Measurements from ENCODE around the gene SLC45A2. TPM values are rescaled to one million over a fixed set of nuclear protein-coding genes. Genes with fewer than 3 reads are reported as not detected.

SLC45A2 gene
- total and polyA plus RNA-seq, 2 of the 8 experiments (the other 6 are each of a cell fraction or from before 2014, with no cell fraction given), result 0.09 TPM; not detected in 1

GRCh38 chr5:34007201-34007620 is 22.7 kb upstream of the SLC45A2 start:
- peak overlapping the region; percentile 81 to 86 for H3K4me2 ChIP-seq (ENCODE audit: insufficient read depth in 1 of 2, low read depth in 2 of 2, low read length in 2 of 2)
- POLR2A ChIA-PET (ENCODE audit: partially characterized antibody), result interaction anchor here (1.3 to 2.9 kb wide), 5 partner anchors 9 to 15 kb away, joined by 4 to 14 read pairs (median 5); no protein-coding TSS in a partner anchor

More at GRCh38 chr5:34007201-34007620, 22.7 kb upstream of the SLC45A2 start:
- Histone ChIP-seq H4K91ac (replicated peaks; ENCODE audit: insufficient read length, low read length) (no peak overlapping the region), H2BK120ac (replicated peaks; ENCODE audit: low read depth, low read length) (no peak overlapping the region), H3K79me1 (ENCODE audit: low read depth, low read length) (no peaks in the 10 kb centered on the region), H2BK12ac (ENCODE audit: low read depth, low read length) (no peak overlapping the region), H2AK5ac (ENCODE audit: low read depth, low read length) (no peak overlapping the region), H3K4ac (replicated peaks; ENCODE audit: insufficient read length, low read depth, low read length) (no peak overlapping the region), H3K23ac (ENCODE audit: insufficient read length) (no peak overlapping the region), H3K56ac (replicated peaks; ENCODE audit: insufficient read length, low read depth, low read length) (no peak overlapping the region), H2BK15ac (ENCODE audit: low read length) (no peak overlapping the region), H3K9me3 (ENCODE audit: insufficient read depth in 2 of 2, low read depth in 1 of 2, low read length in 1 of 2) (no peaks in the 10 kb centered on the region), H3K14ac (ENCODE audit: insufficient read length) (no peak overlapping the region), H3K9ac (replicated peaks in 1 of 4; ENCODE audit: extremely low read depth in 1 of 4, low read depth in 3 of 4, low read length in 3 of 4) (peak overlapping the region; percentile 38 to 87 (median 82)), H2BK5ac (ENCODE audit: low read depth, low read length) (0 out of 2 replicates have a peak overlapping the region, but pooled peaks have one; percentile 95), H2BK20ac (ENCODE audit: low read length) (no peak overlapping the region), H3K36me3 (ENCODE audit: control insufficient read depth in 2 of 4, insufficient read depth in 4 of 4, low read length in 3 of 4) (peaks cover 0 to 13% (median 3%) of the 10 kb centered on the region in 4 experiments; a peak in 5 of 8 replicates), H3K18ac (ENCODE audit: extremely low read depth, low read length) (no peak overlapping the region), H3K79me2 (ENCODE audit: control insufficient read depth in 1 of 2, insufficient read depth in 2 of 2, low read length in 2 of 2) (no peaks in the 10 kb centered on the region), H4K5ac (ENCODE audit: insufficient read length, low read depth, low read length) (peak overlapping the region; percentile 39), H3K27me3 (replicated peaks in 1 of 4; ENCODE audit: control insufficient read depth in 3 of 4, extremely low read depth in 1 of 4, insufficient read depth in 3 of 4, low read length in 3 of 4) (no peaks in the 10 kb centered on the region), H3K4me1 (replicated peaks in 1 of 4; ENCODE audit: control insufficient read depth in 3 of 4, insufficient read depth in 4 of 4, low read length in 3 of 4) (peaks cover 0 to 4% (median 2%) of the 10 kb centered on the region in 4 experiments; a peak in 4 of 7 replicates), H2AFZ (ENCODE audit: low read length) (0 out of 2 replicates have a peak overlapping the region, but pooled peaks have one; percentile 47), H3K23me2 (ENCODE audit: low read depth, low read length) (peaks cover 3% of the 10 kb centered on the region), H3K4me3 (ENCODE audit: extremely low read depth in 1 of 4, insufficient read depth in 2 of 4, low read depth in 3 of 4, low read length in 4 of 4) (peak overlapping the region; percentile 65 to 89 (median 78)), H3K27ac (ENCODE audit: low read depth, low read length) (0 out of 2 replicates have a peak overlapping the region, but pooled peaks have one; percentile 81), H4K8ac (ENCODE audit: extremely low read depth, insufficient read depth, low read length) (peak overlapping the region; percentile 69; the same call in 1 of the 2 replicates), H4K20me1 (replicated peaks in 1 of 2; ENCODE audit: control insufficient read depth in 1 of 2, insufficient read depth in 2 of 2, low read length in 2 of 2) (no peaks in the 10 kb centered on the region)
- WGBS, 2 experiments (ENCODE audit: extremely low coverage in 1 of 2, insufficient coverage in 1 of 2, insufficient read length in 1 of 2, insufficient replicate concordance in 2 of 2, low coverage in 1 of 2, low lambda C conversion rate in 2 of 2, missing lambda C conversion rate in 1 of 2), result 33% methylated on average over 11 of the region's 11 CpGs; no CpG with 5 or more reads in 1 of the 2 experiments
- DNase-seq (ENCODE audit: low read depth in 1 of 2, low spot score in 2 of 2), result no peak
- CTCF ChIA-PET (ENCODE audit: partially characterized antibody), result no interaction called here
- TF ChIP-seq CREB1 (IDR thresholded peaks at IDR 0.05), result no peak
- 0 out of 2 replicates have a peak, but pooled peaks have one; percentile 4 for TF ChIP-seq SUZ12 (IDR thresholded peaks at IDR 0.05; ENCODE audit: low read length)
- 0 out of 2 replicates have a peak, but pooled peaks have one; percentile 15 for TF ChIP-seq SP1 (IDR thresholded peaks at IDR 0.05; ENCODE audit: low read depth, low read length)
- FAIRE-seq, result no peak
